ENCODE measurements around the gene NEDD9. TPM values are rescaled to one million over a fixed set of nuclear protein-coding genes. Genes with fewer than 3 reads are reported as not detected.

Gene NEDD9
- total and polyA plus RNA-seq, 2 of the 4 experiments (the other 2 are of a cell fraction): 7.6 to 16.5 TPM

GRCh38 chr6:11185204-11185842, 47.1 kb downstream of the NEDD9 start:
- ATAC-seq (ENCODE audit: low read depth): no peak
- DNase-seq: no peak
- TF ChIP-seq MXI1 (IDR thresholded peaks at IDR 0.05; ENCODE audit: borderline replicate concordance, low read depth, low read length): no peak
- no peak for TF ChIP-seq POLR2A (IDR thresholded peaks at IDR 0.05; ENCODE audit: low read depth, low read length)
- no peak for TF ChIP-seq BHLHE40 (IDR thresholded peaks at IDR 0.05; ENCODE audit: low read depth, low read length)
- no peak for TF ChIP-seq RAD21 (IDR thresholded peaks at IDR 0.05; ENCODE audit: low read length)
- no peak overlapping the region for H2AFZ ChIP-seq (replicated peaks; ENCODE audit: low read length, poor library complexity)
- H3K79me1 ChIP-seq (ENCODE audit: low read depth in 1 of 2, low read length in 2 of 2): peaks cover 5 to 43% of the 10 kb centered on the region in 2 experiments; a peak in 3 of 4 replicates
- H3K23ac ChIP-seq (ENCODE audit: low read depth, low read length): no peak overlapping the region
- H2BK20ac ChIP-seq (ENCODE audit: low read depth, low read length): no peak overlapping the region
- BruUV-seq (replicated peaks): no TSS peak
- CTCF ChIA-PET: interaction anchor here (0.5 kb wide), 1 partner anchor 249 kb away, joined by 3 read pairs; no protein-coding TSS in a partner anchor
- 94% methylated on average over 10 of the region's 17 CpGs; no CpG with 5 or more reads in 1 of the 2 experiments for WGBS, 2 experiments (ENCODE audit: extremely low coverage in 2 of 2, insufficient read length in 1 of 2)
- H2AK5ac ChIP-seq (ENCODE audit: low read depth, low read length): no peak overlapping the region
- in situ Hi-C loops (cut with MboI; ENCODE audit: low sequenced_read_pairs): no loop called here
- no peak overlapping the region for H2BK15ac ChIP-seq (ENCODE audit: low read depth, low read length)
- H4K91ac ChIP-seq (ENCODE audit: insufficient read depth, low read depth, low read length): no peak overlapping the region
- H4K8ac ChIP-seq (ENCODE audit: low read depth in 2 of 2, low read length in 2 of 2): no peak overlapping the region
- H3K18ac ChIP-seq (ENCODE audit: low read depth, low read length): no peak overlapping the region
- dilution Hi-C loops (cut with HindIII; ENCODE audit: low sequenced_read_pairs, unreplicated experiment): no loop called here
- no peak overlapping the region for H3K14ac ChIP-seq (replicated peaks; ENCODE audit: low read depth, low read length)
- no peak overlapping the region for H3K4me2 ChIP-seq (ENCODE audit: low read depth, low read length)
- H3K36me3 ChIP-seq (ENCODE audit: control insufficient read depth, insufficient read depth, low read length): peaks cover 19% of the 10 kb centered on the region
- H4K20me1 ChIP-seq (ENCODE audit: insufficient read depth, low read length): no peaks in the 10 kb centered on the region
- H4K5ac ChIP-seq (ENCODE audit: low read depth, low read length): no peak overlapping the region
- H3K4me1 ChIP-seq (ENCODE audit: control insufficient read depth, insufficient read depth, low read length): peaks cover 2% of the 10 kb centered on the region; the same call in 1 of the 2 replicates
- H3K27ac ChIP-seq (ENCODE audit: insufficient read depth, low read length): no peak overlapping the region
- intact Hi-C loops (cut with micrococcal nuclease): no loop called here
- no peak overlapping the region for H3K56ac ChIP-seq (ENCODE audit: extremely low read depth, insufficient read depth, low read length)
- H2BK5ac ChIP-seq (ENCODE audit: low read depth, low read length, poor library complexity, severe bottlenecking): no peak overlapping the region
- H2BK120ac ChIP-seq (ENCODE audit: low read depth, low read length): no peak overlapping the region
- peaks cover 6% of the 10 kb centered on the region; the same call in 1 of the 2 replicates for H3K9me1 ChIP-seq (ENCODE audit: insufficient read depth, low read length)
- H3K4me3 ChIP-seq (ENCODE audit: insufficient read depth, low read depth, low read length): no peak overlapping the region
- H3K4ac ChIP-seq (ENCODE audit: low read depth, low read length): no peak overlapping the region
- POLR2A ChIA-PET (ENCODE audit: unreplicated experiment): no interaction called here
- no peaks in the 10 kb centered on the region for H3K27me3 ChIP-seq (ENCODE audit: control insufficient read depth, insufficient read depth, low read length)
- no peak overlapping the region for H2AK9ac ChIP-seq (replicated peaks; ENCODE audit: low read depth, low read length, poor library complexity)
- H3K9ac ChIP-seq (ENCODE audit: low read depth, low read length): no peak overlapping the region
- no peaks in the 10 kb centered on the region for H3K9me3 ChIP-seq (ENCODE audit: control insufficient read depth, insufficient read depth, low read length)

Measured in IMR-90 (cell line).